ENCODE measurements around the gene NEURL1B.
"Not testable (repeated sequence)": the region's sequence is repeated elsewhere in the genome, so short reads cannot be mapped to it uniquely, and the experiment has no call there.

Gene NEURL1B

GRCh38 chr5:172695232-172696054 lies 54.4 kb downstream of the NEURL1B start:
- DNase-seq (ENCODE audit: low read depth), result no peak

- DNase-seq (ENCODE audit: low read depth), result no peak
Observed at GRCh38 chr5:172696171-172696849, 55.2 kb downstream of the NEURL1B start.

GRCh38 chr5:172697123-172698121 lies 56.4 kb downstream of the NEURL1B start:
- peak; percentile 72 for DNase-seq (ENCODE audit: low read depth)

- no peak for DNase-seq (ENCODE audit: low read depth)
Observed at GRCh38 chr5:172699423-172699822, 58.4 kb downstream of the NEURL1B start.

- no peak for DNase-seq (ENCODE audit: low read depth)
Observed at GRCh38 chr5:172699999-172700364, 58.9 kb downstream of the NEURL1B start.

GRCh38 chr5:172700365-172701290 lies 59.6 kb downstream of the NEURL1B start:
- DNase-seq (ENCODE audit: low read depth), result no peak

- no peak for DNase-seq (ENCODE audit: low read depth)
Observed at GRCh38 chr5:172701291-172701656, 60.2 kb downstream of the NEURL1B start.

GRCh38 chr5:172703952-172704351 lies 62.9 kb downstream of the NEURL1B start:
- no peak for DNase-seq (ENCODE audit: low read depth)

GRCh38 chr5:172705576-172706084 lies 64.6 kb downstream of the NEURL1B start:
- DNase-seq (ENCODE audit: low read depth), result no peak

- no peak for DNase-seq (ENCODE audit: low read depth)
Observed at GRCh38 chr5:172706796-172707195, 65.7 kb downstream of the NEURL1B start.

GRCh38 chr5:172707285-172708182 lies 66.5 kb downstream of the NEURL1B start:
- no peak for DNase-seq (ENCODE audit: low read depth)

- no peak for DNase-seq (ENCODE audit: low read depth)
Observed at GRCh38 chr5:172708183-172708505, 67.1 kb downstream of the NEURL1B start.

GRCh38 chr5:172710676-172711075 lies 69.6 kb downstream of the NEURL1B start:
- DNase-seq (ENCODE audit: low read depth), result no peak

- DNase-seq (ENCODE audit: low read depth), result not testable (repeated sequence)
Observed at GRCh38 chr5:172711321-172711861, 70.3 kb downstream of the NEURL1B start.

GRCh38 chr5:172712610-172713009 lies 71.5 kb downstream of the NEURL1B start:
- no peak for DNase-seq (ENCODE audit: low read depth)

- DNase-seq (ENCODE audit: low read depth), result peak; percentile 60
Observed at GRCh38 chr5:172713113-172713808, 72.2 kb downstream of the NEURL1B start.

- no peak for DNase-seq (ENCODE audit: low read depth)
Observed at GRCh38 chr5:172713809-172714490, 72.9 kb downstream of the NEURL1B start.

Measured in T follicular helper cell (primary cell).